Fibroblast of the conjunctiva (primary cell): ENCODE results near the gene SPIN2B.
"Not testable (repeated sequence)": the region's sequence is repeated elsewhere in the genome, so short reads cannot be mapped to it uniquely, and the experiment has no call there.

Experiments
- DNase-seq: peaks from one replicate; pipeline ENCODE4 v3.0.0-alpha.2; 2010; ENCODE audit warnings: low read depth

The SPIN2B gene

DNA sequence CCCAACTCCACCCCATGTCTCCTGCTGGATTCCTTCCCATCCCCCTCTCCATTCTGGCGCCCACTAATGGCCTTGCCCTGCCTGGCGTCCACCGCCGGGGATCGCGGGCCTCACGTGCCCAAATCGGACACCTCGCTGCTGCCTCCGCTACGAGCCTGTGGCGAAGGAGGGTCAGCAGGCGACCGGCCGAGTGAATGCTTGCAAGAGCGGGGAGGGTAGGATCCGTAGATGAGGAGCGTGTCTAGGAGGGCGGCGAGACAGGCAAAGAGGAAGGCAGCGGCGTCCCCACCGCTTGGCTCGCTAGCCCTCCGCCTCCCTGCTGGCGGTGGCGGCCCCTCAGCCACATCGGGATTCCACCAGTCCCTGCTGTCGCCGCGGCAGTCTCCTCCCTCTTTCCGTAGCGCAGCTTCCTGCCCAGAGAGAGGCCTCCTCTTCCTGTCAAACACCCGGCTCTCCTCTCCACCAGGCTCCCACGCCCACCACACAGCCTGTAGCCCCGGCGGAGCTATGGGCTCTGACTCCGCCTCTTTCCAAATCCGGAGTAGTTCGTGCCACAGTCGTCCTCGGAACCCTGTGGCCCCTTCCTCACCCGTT lies at the start of gene SPIN2B:
Gene SPIN2B (minus strand): TSS at position 387 of the 594 bp plus-strand sequence.
- DNase-seq = peak; percentile 51

DNA sequence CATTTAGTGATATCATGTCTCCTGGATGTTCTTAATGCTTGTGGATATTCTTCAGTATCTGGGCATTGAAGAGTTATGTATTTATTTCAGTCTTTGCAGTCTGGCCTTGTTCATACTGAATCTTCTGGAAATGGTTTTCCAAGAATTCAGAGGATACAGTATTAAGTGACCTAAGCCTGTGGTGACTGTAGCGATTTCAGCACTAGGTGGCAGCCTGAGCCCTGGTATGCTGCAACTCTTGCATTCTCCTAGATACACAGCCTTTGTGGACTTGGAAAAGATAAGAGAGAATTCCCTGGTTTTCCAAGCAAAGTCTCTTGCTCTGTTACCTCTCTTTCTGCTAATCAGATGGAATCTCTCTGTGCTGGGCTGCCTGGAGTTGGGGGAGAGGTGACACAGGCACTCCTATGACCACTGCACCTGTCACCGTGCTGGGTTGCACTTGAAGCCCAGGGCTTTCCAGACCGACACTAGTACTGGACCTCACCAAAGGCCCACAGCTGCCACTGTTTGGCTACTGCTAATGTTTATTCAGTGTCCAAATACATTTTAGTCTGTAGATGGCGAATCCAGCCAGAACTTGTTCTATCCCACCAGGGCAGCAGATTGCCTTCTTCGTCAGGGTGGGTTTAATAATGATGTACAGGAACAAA lies 35.2 kb upstream of the SPIN2B start:
- no peak for DNase-seq

DNA sequence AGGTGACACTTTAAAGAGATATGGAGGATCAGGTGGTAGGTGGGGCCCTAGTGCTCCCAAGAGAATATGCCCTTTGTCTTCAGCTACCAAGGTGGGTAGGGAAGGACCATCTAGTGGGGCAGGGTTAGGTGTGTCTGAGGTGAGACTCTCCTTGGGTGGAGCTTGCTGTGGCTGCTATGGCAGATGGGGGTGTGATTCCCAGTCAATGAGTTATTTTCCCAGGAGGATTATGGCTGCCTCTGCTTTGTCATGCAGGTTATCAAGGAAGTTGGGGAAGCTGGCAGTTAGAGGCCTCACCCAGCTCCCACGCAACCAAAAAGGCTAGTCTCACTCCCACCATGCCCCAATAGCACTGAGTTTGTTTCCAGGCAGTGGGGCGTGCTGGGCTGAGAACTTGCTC lies 33.8 kb upstream of the SPIN2B start:
- no peak for DNase-seq

DNA sequence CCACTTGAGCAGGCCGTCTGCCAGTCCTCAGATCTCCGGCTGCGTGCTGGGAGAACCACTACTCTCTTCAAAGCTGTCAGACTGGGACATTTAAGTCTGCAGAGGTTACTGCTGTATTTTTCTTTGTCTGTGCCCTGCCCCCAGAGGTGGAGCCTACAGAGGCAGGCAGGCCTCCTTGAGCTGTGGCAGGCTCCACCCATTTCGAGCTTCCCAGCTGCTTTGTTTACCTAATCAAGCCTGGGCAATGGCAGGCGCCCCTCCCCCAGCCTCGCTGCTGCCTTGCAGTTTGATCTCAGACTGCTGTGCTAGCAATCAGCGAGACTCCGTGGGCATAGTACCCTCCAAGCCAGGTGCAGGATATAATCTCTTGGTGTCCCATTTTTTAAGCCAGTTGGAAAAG lies 30.9 kb upstream of the SPIN2B start:
- not testable (repeated sequence) for DNase-seq

DNA sequence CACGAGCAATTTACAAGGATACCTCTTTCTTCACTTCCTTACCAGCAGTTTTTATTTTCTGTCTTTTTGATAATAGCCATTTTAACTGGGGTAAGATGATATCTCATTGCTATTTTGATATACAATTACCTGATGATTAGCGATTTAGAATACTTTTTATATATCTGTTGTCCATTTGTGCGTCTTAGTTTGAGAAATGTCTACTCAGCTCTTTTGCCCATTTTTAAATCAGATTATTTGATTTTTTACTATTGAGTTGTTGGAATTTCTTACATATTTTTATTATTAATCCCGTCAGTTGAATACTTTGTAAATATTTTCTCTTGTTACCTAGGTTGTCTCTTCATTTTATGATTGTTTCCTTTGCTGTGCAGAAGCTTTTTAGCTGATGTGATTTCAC lies 17.3 kb upstream of the SPIN2B start:
- no peak for DNase-seq

DNA sequence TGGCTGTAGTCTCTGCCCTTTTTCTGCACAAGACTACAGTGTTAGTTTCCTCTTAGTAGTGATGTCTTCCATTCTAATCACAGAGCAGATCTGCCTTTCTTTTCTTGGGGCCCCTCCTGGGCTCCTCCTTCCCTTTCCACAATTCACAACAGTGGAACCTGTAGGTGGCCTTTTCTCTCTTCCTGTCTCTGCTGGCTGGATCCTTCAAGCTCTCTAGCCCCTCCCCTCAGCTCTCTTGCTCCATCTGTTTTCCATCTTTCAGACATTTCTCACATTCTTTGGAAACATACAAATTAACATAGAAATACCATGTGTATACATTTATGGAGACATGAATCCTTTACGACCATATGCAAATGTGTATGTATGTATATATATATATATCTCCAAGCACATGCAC lies 16.2 kb upstream of the SPIN2B start:
- peak; percentile 3 for DNase-seq

DNA sequence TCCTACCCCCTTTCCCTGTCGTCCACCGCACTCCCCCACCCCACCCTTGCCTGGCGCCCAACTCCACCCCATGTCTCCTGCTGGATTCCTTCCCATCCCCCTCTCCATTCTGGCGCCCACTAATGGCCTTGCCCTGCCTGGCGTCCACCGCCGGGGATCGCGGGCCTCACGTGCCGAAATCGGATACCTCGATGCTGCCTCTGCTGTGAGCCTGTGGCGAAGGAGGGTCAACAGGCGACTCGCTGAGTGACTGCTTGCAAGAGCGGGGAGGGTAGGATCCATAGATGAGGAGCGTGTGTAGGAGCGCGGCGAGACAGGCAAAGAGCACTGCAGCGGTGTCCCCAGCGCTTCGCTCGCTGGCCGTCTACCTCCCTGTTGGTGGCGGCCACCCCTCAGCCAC lies 15.7 kb upstream of the SPIN2B start, which contains the start of gene SPIN2A:
Gene SPIN2A (minus strand): TSS at position 325 of the 400 bp plus-strand sequence. CDS start 800 bp downstream, outside the sequence.
- peak; percentile 2 for DNase-seq

DNA sequence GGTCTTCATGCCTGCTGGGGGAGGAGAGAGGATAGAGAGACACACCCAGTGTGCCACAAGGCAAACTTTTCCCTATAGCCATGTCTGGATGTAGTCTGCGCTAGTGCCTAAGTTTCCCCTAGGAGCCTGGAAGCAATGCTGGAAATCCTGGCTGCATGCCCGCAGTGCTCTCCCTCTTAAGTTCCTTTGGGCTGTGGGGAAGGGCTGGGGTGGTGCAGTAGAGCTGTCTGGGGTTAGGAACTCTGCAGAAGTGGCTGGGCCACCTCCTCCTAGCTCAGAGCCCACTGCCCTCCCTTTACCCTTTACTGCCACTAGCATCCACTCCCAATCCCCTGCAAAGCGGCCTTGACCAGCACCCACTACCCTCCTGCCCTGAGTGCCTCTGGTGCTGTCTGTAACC lies 15.2 kb upstream of the SPIN2B start:
- not testable (repeated sequence) for DNase-seq

DNA sequence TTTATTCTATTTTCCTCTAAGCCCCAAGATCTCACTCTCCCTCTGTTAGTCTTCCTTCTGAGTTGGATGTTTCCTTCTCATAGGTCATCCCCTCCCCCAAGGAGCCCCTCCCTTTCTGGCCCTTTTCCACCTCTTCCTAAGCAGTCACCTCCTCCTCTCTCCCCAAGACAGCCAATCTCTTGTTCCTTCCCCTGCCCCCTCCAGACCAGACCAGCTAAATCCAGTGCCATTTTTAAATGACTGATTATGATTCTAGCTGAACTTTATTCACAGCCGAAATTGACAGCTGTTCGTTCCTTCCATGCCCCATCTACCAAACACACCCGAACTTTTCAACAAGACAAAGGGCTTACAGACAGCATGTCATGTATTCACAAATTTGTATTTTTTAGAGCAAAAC lies 13.9 kb upstream of the SPIN2B start:
- DNase-seq = no peak

DNA sequence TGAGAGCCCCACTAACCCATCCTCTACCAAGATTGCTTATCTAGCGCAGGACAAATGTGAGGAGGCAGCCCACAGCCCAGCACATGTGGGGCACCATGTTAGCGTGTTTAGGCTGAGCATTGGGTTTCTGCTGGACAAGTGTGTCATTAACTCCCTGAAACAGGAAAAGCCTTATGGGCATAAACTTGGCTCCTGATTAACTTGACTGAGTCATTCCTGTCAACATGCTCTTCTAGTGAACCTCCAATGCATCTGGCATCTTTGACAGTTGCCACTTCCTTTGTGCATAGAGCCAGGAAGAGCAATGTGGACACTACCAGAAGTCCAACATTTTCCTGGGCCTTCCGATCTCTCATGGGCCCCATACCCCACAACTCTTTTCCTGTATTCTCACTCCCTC lies 13.4 kb upstream of the SPIN2B start:
- no peak for DNase-seq

DNA sequence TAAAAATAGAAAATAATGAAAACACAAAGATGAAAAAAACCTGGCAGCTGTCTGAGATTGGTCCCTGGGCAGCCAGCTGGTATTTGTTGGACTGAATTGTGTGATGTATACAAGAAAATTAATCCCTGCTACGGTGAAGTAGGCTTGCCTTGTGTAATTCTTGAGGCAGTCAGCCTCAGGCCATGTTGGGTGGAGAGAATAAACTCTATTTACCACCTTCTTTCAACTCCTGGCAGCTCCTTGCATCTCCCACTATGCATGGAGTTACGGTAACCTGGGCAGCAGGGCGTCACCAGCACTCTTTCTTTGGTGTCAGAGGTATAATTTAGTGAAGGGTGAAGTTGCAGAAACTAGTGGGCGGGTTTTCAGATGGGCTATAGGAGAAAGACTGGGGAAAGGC lies 12.4 kb upstream of the SPIN2B start:
- DNase-seq = no peak

DNA sequence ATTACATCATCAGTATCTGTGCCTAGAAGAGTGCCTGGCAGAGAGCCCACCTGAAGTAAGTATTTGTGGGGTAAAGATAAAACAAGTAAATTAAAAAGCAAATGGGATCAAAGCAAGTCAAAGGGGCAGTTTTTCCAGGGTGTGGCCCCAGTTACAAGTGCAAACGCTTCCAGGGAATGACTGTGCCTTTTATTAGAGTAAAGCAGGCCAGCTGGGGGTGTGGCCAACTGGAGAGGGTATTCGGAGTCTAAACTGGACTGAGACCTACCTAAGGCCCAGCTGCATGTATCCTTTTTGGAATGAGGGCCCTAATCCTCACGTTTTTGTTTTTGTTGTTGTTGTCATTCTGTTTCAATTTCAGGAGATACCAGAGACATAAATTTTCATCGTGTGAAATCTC lies 11.9 kb upstream of the SPIN2B start:
- DNase-seq = not testable (repeated sequence)

DNA sequence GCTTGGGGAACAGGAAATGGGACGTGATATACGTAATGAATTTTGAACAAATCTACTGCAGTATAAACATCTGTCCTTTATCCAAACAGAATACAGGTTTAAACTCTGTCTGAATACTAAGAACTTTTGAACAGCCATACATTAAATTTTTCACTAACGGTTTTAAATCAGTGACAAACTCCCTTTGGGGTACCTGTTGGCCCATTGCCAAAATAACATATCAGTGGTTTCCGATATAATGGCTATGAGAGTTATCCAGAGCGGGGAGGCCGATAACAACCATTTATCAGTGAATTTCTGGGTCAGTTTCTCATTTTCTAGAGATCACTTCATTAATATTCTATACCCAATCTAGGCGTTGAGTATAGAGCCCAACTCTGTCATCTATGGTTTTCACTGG lies 10.7 kb upstream of the SPIN2B start:
- no peak for DNase-seq

DNA sequence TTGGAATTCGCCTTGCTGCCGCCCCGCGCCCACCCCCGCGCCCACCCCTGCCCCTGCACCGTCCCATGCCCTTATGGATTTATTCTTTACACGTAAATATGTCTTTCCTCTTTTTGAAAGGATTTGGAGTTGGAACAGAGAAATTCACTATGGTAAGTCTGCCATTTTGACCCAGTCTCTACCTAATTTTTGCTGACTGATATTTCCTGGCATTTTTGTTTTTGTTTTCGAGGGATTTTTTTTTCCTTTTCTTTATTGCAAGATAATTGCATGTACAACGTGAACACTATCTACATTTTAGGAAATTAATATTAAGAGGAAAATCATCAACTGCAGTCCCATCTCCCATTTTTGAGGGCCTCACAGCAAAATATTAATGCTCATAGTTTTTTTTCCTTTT lies 468 bp upstream of the SPIN2B start:
- DNase-seq = no peak

DNA sequence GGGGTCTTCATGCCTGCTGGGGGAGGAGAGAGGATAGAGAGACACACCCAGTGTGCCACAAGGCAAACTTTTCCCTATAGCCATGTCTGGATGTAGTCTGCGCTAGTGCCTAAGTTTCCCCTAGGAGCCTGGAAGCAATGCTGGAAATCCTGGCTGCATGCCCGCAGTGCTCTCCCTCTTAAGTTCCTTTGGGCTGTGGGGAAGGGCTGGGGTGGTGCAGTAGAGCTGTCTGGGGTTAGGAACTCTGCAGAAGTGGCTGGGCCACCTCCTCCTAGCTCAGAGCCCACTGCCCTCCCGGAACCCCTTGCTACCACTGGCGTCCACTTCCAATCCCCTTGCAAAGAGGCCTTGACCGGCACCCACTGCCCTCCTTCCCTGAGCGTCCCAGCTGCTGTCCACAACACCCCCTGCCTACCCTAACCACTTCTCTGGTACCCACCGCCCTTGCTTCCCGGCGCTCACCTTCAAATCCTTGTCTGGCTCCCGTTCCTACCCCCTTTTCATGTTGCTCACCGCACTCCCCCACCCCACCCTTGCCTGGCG lies 658 bp downstream of the SPIN2B start:
- not testable (repeated sequence) for DNase-seq

DNA sequence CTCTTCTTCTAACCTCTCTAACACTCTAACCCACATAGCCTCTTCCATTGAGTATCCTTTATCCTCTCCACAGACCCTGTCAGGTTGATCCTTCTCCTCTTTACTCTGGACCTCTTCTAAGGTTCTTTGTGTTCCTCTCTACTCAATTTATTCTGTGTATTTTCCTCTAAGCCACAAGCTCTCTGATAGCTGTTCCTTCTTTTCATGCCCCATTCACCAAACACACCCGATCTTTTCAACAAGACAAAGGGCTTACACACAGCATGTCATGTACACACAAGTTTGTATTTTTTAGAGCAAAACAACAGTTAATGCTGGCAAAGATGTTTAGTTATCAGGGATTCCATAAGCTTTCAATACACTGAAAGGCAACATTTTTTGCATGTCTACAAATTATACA lies 1.9 kb downstream of the SPIN2B start:
- DNase-seq = no peak

DNA sequence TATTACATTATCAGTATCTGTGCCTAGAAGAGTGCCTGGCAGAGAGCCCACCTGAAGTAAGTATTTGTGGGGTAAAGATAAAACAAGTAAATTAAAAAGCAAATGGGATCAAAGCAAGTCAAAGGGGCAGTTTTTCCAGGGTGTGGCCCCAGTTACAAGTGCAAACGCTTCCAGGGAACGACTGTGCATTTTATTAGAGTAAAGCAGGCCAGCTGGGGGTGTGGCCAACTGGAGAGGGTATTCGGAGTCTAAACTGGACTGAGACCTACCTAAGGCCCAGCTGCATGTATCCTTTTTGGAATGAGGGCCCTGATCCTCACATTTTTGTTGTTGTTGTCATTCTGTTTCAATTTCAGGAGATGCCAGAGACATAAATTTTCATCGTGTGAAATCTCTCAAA lies 3.8 kb downstream of the SPIN2B start:
- DNase-seq = not testable (repeated sequence)

DNA sequence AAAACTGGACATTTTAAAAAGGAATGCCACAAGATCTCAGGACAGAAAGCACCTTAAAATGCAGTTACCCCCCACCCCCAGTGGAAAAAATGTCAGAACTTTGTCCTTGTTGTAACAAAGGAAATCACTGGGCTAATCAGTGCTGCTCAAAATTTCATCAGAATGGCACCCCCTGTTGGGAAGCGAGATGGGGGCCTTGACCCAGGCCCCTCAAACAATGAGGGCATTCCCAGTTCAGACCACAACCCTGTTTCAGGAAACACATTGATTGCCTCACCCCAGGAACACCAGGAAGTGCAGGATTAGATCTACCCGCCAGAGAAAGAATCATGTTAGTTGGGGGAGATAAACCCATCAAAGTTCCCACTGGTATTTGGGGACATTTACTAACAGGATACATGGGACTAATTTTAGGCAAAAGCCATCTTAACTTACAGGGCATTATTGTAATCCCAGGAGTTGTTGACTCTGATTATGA lies 16.4 kb downstream of the SPIN2B start:
- no peak for DNase-seq

DNA sequence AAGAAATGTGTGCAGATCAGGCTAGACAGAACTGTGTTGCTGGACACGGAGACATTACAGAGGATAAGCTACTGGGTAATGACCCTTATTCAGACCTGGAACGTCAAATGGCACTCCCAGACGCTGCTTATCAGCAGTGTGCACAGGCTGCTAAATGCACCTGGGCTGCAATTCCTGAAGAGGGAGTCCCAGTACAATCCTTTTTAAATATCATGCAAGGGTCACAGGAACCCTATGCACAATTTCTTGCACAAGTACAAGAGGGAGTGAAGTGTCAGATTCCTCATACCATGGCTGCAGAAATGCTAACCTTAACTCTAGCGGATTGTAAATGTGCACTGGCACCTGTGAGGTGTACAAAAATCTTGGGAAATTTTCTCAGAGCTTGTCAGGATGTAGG lies 16.9 kb downstream of the SPIN2B start:
- no peak for DNase-seq

DNA sequence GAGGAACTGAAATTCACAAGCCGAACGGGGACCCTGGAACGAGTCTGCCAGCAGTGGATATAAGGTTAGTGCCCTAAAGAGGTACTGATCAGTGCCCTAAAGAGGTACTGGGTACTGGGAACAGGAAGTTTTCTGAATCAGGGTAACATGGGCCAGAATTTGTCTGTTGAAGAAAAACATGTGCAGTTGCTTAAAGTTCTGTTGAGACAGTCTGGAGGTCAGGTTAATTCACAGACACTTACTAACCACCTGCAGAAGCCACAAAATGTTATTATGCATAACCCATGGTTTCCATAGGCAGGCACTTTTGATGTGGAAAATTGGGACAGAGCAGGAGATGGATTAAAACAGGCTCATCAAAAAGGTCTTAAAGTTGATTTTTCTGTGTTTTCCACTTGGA lies 17.9 kb downstream of the SPIN2B start:
- DNase-seq = no peak

DNA sequence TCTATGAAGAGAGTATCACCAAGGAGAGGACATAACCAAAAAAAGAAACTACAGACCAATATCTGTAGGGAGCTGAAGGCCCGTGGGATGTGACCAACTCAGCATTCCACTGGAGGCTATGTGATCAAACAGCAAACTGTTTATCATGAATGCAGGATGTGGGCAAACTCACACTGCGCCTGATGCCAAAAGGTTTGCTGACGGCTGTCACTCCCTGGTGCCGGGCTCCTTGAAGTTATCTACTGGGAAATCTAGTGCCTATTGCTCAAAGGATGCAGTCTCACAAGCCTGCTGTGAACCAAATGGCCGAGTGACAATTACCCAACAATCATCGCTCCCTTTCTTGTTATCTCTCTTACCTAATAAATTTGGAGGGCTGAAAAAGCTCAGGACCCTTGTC lies 18.4 kb downstream of the SPIN2B start:
- not testable (repeated sequence) for DNase-seq

DNA sequence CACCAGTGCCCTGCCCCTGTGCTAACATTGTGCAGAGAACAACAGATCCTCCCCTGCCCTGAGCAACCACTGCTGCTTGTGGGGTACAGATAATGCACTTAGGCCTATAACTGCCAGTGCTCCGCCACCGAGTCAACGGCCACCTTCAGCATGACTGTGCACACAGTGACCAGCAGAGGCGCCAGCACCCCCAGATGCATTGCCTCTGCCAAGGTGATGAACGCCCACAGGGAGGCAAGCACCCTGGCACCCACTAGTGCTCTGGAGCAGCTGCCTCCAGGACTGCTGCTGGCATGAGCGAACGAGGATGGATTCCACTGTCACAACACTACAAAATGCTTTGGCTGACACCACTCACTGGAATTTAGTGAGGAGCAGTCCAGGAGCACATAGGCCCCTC lies 38.2 kb downstream of the SPIN2B start:
- no peak for DNase-seq

DNA sequence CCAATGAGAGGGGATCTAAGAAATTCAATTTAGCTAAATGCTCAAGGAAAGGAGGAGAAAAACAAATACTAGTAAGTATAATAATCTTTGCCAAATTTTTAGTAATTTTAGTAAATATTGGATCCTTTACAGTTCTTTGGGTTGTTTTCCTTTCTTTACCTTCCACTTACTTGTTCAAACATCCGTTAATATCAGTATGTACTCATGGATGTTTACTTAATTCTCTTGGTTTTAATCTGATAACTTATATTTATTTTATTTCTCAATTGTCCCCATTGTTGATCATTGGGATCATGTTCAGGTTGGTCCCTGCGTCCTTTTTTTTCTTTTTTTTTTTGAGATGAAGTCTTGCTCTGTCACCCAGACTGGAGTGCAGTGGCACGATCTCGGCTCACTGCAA lies 46.9 kb downstream of the SPIN2B start:
- no peak for DNase-seq
